ENCODE data around the gene ASCL2. TPM values are rescaled to one million over a fixed set of nuclear protein-coding genes. Genes with fewer than 3 reads are reported as not detected.

The ASCL2 gene
- total RNA-seq, 1 donor from 2014 or later: 2.2 TPM

DNA sequence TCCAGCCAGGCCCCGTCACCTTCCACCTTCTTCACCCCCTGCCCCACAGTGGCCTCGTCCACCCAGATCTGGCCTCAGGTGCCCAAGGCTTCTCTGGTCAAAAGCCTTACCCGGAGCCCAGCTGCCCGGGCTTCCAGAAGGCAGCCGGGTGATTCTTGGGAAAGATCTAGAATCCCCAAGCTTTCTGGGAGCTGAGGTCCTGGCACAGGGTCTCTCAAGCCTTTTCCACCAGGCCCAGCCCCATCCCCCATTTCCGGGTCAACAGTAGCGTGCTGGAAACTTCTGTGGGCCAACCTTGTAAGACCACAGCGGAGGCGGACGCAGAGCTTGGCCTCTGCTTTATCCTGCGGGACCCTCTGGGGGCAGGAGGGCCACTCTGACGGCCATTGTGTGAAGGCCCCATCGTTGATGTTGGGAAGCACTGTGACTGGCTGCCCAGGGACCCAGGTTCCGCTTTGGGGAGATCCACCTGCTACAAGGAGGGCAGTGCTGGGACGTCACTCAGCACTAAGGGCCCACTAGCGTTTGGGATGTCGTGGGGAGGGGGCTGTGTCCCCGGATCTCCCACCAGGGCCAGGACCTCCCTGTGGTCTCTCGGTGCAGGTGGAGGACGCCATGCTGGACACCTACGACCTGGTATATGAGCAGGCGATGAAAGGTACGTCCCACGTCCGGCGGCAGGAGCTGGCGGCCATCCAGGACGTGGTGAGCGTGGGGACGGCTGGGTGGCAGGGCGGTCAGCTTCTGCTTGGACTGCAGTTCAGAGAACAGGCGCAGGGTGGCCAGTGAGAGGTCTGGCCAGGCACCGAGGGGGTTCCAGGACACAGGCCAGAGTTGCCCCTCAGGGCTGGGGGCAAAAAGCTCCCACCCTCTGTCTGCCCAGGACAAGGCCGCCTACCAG is 42.9 kb upstream of the ASCL2 start:
- no peak overlapping the region for H3K4me3 ChIP-seq
- H3K4me1 ChIP-seq: peaks cover 15% of the 10 kb centered on the region
- intact Hi-C loops (cut with DNase I): no loop called here
- no peaks in the 10 kb centered on the region for H3K9me3 ChIP-seq
- ATAC-seq (no peak), DNase-seq (peak; percentile 56)
- TF ChIP-seq, protein P1, sequence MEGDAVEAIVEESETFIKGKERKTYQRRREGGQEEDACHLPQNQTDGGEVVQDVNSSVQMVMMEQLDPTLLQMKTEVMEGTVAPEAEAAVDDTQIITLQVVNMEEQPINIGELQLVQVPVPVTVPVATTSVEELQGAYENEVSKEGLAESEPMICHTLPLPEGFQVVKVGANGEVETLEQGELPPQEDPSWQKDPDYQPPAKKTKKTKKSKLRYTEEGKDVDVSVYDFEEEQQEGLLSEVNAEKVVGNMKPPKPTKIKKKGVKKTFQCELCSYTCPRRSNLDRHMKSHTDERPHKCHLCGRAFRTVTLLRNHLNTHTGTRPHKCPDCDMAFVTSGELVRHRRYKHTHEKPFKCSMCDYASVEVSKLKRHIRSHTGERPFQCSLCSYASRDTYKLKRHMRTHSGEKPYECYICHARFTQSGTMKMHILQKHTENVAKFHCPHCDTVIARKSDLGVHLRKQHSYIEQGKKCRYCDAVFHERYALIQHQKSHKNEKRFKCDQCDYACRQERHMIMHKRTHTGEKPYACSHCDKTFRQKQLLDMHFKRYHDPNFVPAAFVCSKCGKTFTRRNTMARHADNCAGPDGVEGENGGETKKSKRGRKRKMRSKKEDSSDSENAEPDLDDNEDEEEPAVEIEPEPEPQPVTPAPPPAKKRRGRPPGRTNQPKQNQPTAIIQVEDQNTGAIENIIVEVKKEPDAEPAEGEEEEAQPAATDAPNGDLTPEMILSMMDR (IDR thresholded peaks at IDR 0.05): no peak
- H3K36me3 ChIP-seq: no peaks in the 10 kb centered on the region
- no peaks in the 10 kb centered on the region for H3K27me3 ChIP-seq
- no peak overlapping the region for H3K27ac ChIP-seq

DNA sequence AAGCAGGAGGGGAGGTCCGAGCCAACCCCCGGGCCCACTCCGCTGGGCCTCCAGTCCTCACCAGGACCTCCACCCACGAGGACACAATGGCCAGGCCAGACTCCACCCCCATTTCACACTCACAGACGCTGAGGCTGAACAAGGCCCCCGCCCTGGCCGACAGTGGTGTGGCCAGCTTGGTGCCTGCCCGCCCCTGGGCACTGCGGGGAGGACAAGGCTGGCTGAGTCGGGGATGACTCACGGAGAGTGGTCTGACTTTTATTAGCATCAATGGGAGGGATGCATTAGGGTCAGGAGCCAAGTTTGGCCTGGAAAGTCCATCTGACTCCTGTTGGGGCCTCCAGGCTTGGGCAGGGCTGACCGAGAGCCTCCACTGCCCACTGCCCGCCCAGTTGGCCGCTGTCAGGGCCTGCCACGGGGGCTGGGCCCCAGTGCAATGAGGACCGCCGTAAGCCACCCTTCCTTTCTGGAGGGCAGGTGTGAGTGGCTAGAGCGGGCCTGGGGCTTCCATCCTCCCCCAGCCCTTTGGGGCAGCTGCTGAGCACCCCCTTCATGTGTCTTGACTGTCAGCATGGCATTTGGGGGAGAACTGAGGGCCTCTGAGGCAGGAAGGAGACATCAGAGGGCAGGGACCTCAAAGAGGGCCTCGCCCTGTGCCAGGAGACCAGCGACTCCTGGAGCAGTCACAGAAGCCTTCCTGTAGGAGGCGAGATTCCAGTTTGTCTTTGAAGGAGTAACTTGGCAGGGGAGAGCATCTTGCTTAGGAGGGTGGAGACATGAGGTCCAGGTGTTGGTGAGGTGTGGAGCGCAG is 42.0 kb upstream of the ASCL2 start:
- Histone ChIP-seq H3K4me1 (peaks cover 17% of the 10 kb centered on the region), H3K9me3 (no peaks in the 10 kb centered on the region), H3K4me3 (no peak overlapping the region), H3K36me3 (no peaks in the 10 kb centered on the region), H3K27ac (no peak overlapping the region), H3K27me3 (no peaks in the 10 kb centered on the region)
- DNase-seq (peak; percentile 66), ATAC-seq (no peak)
- TF ChIP-seq, protein P1 (IDR thresholded peaks at IDR 0.05): no peak
- intact Hi-C loops (cut with DNase I): no loop called here

DNA sequence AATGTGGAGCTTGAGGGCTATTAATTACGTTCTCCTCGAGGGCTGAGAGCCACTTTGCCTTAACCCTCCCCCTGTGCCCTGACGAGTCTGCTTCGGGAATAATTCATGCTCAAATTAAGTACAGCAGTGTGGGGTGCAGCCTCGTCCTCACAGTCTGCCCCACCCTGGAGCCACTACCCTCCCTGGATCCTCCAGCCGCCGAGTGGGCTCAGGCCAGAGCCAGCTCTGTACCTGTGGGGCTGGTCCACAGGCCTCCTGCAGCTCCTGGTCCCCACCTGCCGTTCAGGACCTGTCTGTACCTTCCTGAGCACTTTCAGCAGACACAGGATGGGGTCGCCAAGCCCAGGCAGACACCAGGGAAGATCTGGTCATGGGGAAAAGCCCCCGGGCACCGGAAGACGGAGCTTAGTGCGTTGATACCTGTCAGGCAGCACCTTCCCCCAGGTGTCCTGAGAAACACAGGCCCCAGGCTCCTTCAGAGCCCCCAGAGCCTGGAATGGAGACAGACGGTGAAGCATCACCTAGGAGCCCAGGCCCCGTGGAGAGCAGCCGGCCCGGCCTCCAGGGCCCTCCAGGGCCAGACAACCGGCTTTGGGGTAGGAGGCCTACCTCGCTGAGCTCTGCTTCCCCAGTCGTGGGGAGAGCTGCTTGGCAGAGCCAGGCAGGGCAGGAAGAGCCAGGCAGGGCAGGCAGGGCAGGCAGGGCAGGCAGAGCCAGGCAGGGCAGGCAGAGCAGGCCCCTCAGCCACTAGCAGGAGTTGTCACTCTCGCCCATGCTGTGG is 41.2 kb upstream of the ASCL2 start:
- Histone ChIP-seq H3K27me3 (no peaks in the 10 kb centered on the region), H3K9me3 (no peaks in the 10 kb centered on the region), H3K27ac (no peak overlapping the region), H3K4me3 (no peak overlapping the region), H3K4me1 (peaks cover 24% of the 10 kb centered on the region), H3K36me3 (no peaks in the 10 kb centered on the region)
- DNase-seq (peak; percentile 60), ATAC-seq (no peak)
- intact Hi-C loops (cut with DNase I): no loop called here
- TF ChIP-seq, protein P1 (IDR thresholded peaks at IDR 0.05): no peak

DNA sequence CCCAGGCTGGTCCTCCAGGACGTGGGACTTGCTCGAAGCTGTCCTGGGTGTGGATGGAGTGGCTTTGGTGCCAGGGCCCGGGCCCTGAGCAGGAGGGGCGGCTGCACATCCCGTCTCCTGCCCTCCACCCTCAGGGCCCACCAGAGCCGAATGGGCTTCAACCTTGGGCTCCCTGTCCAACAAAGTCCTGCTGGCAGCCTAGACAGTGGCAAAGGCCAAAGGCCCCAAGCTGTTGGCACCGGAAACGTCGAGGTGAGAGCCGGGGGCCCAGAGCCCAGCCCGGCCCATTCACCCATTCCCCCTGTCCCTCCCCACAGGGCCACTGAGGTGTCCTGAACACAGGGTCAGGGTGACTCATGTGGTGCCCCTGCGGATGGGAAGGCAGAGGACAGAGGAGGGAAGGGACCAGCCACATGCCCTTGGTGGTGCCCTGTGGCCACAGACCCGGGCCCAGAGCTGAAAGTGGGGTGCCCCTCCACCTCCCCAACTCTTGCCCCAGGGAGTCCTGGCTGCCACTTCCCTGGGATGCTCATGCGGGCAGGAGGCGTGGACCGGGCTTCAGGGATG is 40.5 kb upstream of the ASCL2 start:
- TF ChIP-seq, protein P1 (IDR thresholded peaks at IDR 0.05): no peak
- DNase-seq (peak; percentile 53), ATAC-seq (no peak)
- Histone ChIP-seq H3K9me3 (no peaks in the 10 kb centered on the region), H3K36me3 (no peaks in the 10 kb centered on the region), H3K27ac (no peak overlapping the region), H3K4me1 (peaks cover 29% of the 10 kb centered on the region), H3K27me3 (no peaks in the 10 kb centered on the region), H3K4me3 (no peak overlapping the region)
- intact Hi-C loops (cut with DNase I): no loop called here

Measured in upper lobe of right lung (tissue), 1 donor.